Gastroesophageal sphincter (tissue), 4 donors: ENCODE results near the gene ZNF444. TPM values are rescaled to one million over a fixed set of nuclear protein-coding genes. Genes with fewer than 3 reads are reported as not detected.

Source experiments
- ATAC-seq: fragments of 150-250 bp; one replicate; pipeline ENCODE4 v1.9.1; 2016; ENCODE audit warnings: mild to moderate bottlenecking, moderate library complexity
- H3K27ac ChIP-seq, 4 donors: fragments of 200-600 bp; sonication (generic) in 3 of 4; 1 replicate in 3 of 4; 2 replicates in 1 of 4; pipeline ENCODE4 v1.5.1; 2016 to 2019
- H3K27me3 ChIP-seq: fragments of 200-600 bp; sonication (generic); one replicate; pipeline ENCODE4 v1.5.1; 2019
- H3K36me3 ChIP-seq, 2 donors: fragments of 200-600 bp; sonication (generic); one replicate each; pipeline ENCODE4 v1.5.1; 2019; ENCODE audit warnings: control low read depth in 1 of 2
- H3K4me1 ChIP-seq, 3 donors: fragments of 200-600 bp; sonication (generic); 1 replicate in 2 of 3; 2 replicates in 1 of 3; pipeline ENCODE4 v1.5.1; 2016 to 2019; ENCODE audit warnings: control low read depth in 2 of 3
- H3K4me3 ChIP-seq, 2 donors: fragments of 200-600 bp; sonication (generic); one replicate each; pipeline ENCODE4 v1.5.1; 2019; ENCODE audit warnings: mild to moderate bottlenecking in 1 of 2, moderate library complexity in 1 of 2
- H3K9me3 ChIP-seq, 3 donors: fragments of 200-600 bp; sonication (generic); one replicate each; pipeline ENCODE4 v1.5.1; 2017 to 2019; ENCODE audit warnings: control low read depth in 2 of 3
- EP300 ChIP-seq: sonication (generic); formaldehyde crosslinking; IDR thresholded peaks from one replicate; pipeline ENCODE4 v1.6.1; 2017; ENCODE audit warnings: antibody characterized with exemption, mild to moderate bottlenecking
- POLR2A ChIP-seq, 2 donors: fragments of 450-650 bp; IDR thresholded peaks; one replicate each; pipeline ENCODE4 v1.6.1; 2017; ENCODE audit warnings: antibody characterized with exemption in 2 of 2, mild to moderate bottlenecking in 2 of 2, moderate library complexity in 1 of 2
- POLR2AphosphoS5 ChIP-seq: sonication (generic); formaldehyde crosslinking; IDR thresholded peaks from one replicate; pipeline ENCODE4 v1.6.1; 2017; ENCODE audit warnings: antibody characterized with exemption
- WGBS, 2 donors: methylation state at CpG; one replicate each; pipeline ENCODE4 v1.1.5; 2018; ENCODE audit warnings: low coverage in 1 of 2; 5-methylcytosine and 5-hydroxymethylcytosine counted together
- total RNA-seq, 4 donors: library from RNA; depleted of rRNA; stranded (reverse); fragments of >200 nt; gene quantifications; one replicate each; pipeline ENCODE4 v1.1.0, GENCODE V29; 2016
- TF ChIP-seq, protein P1 (sequence below), 4 experiments: fragments of 200-600 bp in 2 of 4; fragments of 450-650 bp in 2 of 4; sonication (generic) in 1 of 4; IDR thresholded peaks; one replicate each; pipeline ENCODE4 v1.5.1; 2017 to 2019; ENCODE audit warnings: antibody characterized with exemption in 4 of 4, mild to moderate bottlenecking in 2 of 4, moderate library complexity in 2 of 4

ZNF444 gene
- total RNA-seq, 4 donors from 2014 or later: 36.2 to 57.9 (median 41.3) TPM

- ATAC-seq: no peak
- Histone ChIP-seq H3K36me3 (no peaks in the 10 kb centered on the region), H3K4me3 (no peak overlapping the region), H3K9me3 (no peaks in the 10 kb centered on the region), H3K4me1 (peaks cover 0 to 69% (median 7%) of the 10 kb centered on the region in 3 donors), H3K27me3 (no peaks in the 10 kb centered on the region), H3K27ac (peak overlapping the region in 1 of 4 donors; percentile 66)
- WGBS, 2 donors: 66 to 90% methylated on average over 2 to 6 of the region's 6 CpGs
- TF ChIP-seq POLR2AphosphoS5: no peak
- TF ChIP-seq EP300: no peak
- TF ChIP-seq POLR2A (IDR thresholded peaks at IDR 0.05): no peak
- TF ChIP-seq, protein P1, sequence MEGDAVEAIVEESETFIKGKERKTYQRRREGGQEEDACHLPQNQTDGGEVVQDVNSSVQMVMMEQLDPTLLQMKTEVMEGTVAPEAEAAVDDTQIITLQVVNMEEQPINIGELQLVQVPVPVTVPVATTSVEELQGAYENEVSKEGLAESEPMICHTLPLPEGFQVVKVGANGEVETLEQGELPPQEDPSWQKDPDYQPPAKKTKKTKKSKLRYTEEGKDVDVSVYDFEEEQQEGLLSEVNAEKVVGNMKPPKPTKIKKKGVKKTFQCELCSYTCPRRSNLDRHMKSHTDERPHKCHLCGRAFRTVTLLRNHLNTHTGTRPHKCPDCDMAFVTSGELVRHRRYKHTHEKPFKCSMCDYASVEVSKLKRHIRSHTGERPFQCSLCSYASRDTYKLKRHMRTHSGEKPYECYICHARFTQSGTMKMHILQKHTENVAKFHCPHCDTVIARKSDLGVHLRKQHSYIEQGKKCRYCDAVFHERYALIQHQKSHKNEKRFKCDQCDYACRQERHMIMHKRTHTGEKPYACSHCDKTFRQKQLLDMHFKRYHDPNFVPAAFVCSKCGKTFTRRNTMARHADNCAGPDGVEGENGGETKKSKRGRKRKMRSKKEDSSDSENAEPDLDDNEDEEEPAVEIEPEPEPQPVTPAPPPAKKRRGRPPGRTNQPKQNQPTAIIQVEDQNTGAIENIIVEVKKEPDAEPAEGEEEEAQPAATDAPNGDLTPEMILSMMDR (IDR thresholded peaks at IDR 0.05): no peak
These were observed 3.7 kb upstream of the ZNF444 start for GRCh38 chr19:56137405-56137804.

- no peaks in the 10 kb centered on the region for H3K36me3 ChIP-seq
- H3K9me3 ChIP-seq: no peaks in the 10 kb centered on the region
- H3K4me1 ChIP-seq: peaks cover 0 to 69% (median 7%) of the 10 kb centered on the region in 3 donors
- H3K4me3 ChIP-seq: no peak overlapping the region
- H3K27ac ChIP-seq: peak overlapping the region in 1 of 4 donors; percentile 35
- H3K27me3 ChIP-seq: no peaks in the 10 kb centered on the region
- TF ChIP-seq, protein P1 (IDR thresholded peaks at IDR 0.05): no peak
- TF ChIP-seq EP300 (no peak), POLR2A (IDR thresholded peaks at IDR 0.05) (no peak), POLR2AphosphoS5 (peak; percentile 87)
- 67% methylated on average over 3 of the region's 3 CpGs; no CpG with 5 or more reads in 1 of the 2 donors for WGBS, 2 donors
- no peak for ATAC-seq
These were observed 3.0 kb upstream of the ZNF444 start for GRCh38 chr19:56138069-56138468.

GRCh38 chr19:56139847-56140582 lies 1.1 kb upstream of the ZNF444 start:
- ATAC-seq: no peak
- 35 to 41% methylated on average over 15 to 18 of the region's 22 CpGs for WGBS, 2 donors
- Histone ChIP-seq H3K27ac (peak overlapping the region; percentile 89 to 98 (median 94)), H3K36me3 (no peaks in the 10 kb centered on the region), H3K4me1 (peaks cover 0 to 74% (median 7%) of the 10 kb centered on the region in 3 donors), H3K27me3 (no peaks in the 10 kb centered on the region), H3K9me3 (no peaks in the 10 kb centered on the region), H3K4me3 (peak overlapping the region; percentile 66 to 86)
- TF ChIP-seq POLR2AphosphoS5 (no peak), POLR2A (IDR thresholded peaks at IDR 0.05) (no peak), EP300 (no peak)
- TF ChIP-seq, protein P1 (IDR thresholded peaks at IDR 0.05): peak in 1 of 4 experiments; percentile 4

- Histone ChIP-seq H3K4me3 (peak overlapping the region; percentile 66 to 86), H3K27me3 (no peaks in the 10 kb centered on the region), H3K4me1 (peaks cover 0 to 68% (median 7%) of the 10 kb centered on the region in 3 donors), H3K36me3 (peaks cover 0 to 12% of the 10 kb centered on the region in 2 donors), H3K9me3 (no peaks in the 10 kb centered on the region), H3K27ac (peak overlapping the region; percentile 59 to 98 (median 92))
- ATAC-seq: no peak
- WGBS, 2 donors: 0 to 1% methylated on average over 7 to 15 of the region's 26 CpGs
- TF ChIP-seq POLR2A (IDR thresholded peaks at IDR 0.05) (no peak), EP300 (no peak), POLR2AphosphoS5 (no peak)
- TF ChIP-seq, protein P1 (IDR thresholded peaks at IDR 0.05): no peak
These were observed 418 bp downstream of the ZNF444 start for GRCh38 chr19:56141417-56141993.
